Activated CD8-positive, alpha-beta memory T cell treated with anti-CD3 and anti-CD28 coated beads, Interleukin-2, amount 50 U/mL, for 24 hours (primary cell): ENCODE results near the gene PA2G4.
"Not testable (repeated sequence)": the region's sequence is repeated elsewhere in the genome, so short reads cannot be mapped to it uniquely, and the experiment has no call there.

Source experiments
- DNase-seq: peaks from one replicate; pipeline ENCODE4 v3.0.0-alpha.2; 2020; ENCODE audit errors: extremely low read depth

The PA2G4 gene

GRCh38 chr12:56104109-56104814 lies at the start of gene PA2G4:
Gene PA2G4, plus strand, starts transcription at chr12:56104559. Its CDS starts 179 bp downstream, at chr12:56104738.
- DNase-seq: peak; percentile 95

GRCh38 chr12:56059964-56060363 lies 44.4 kb upstream of the PA2G4 start:
- DNase-seq: not testable (repeated sequence)

- no peak for DNase-seq
These were observed 42.4 kb upstream of the PA2G4 start for GRCh38 chr12:56061982-56062381.

- no peak for DNase-seq
These were observed 41.4 kb upstream of the PA2G4 start for GRCh38 chr12:56062996-56063395.

- no peak for DNase-seq
These were observed 32.7 kb upstream of the PA2G4 start for GRCh38 chr12:56071648-56072047.

- no peak for DNase-seq
These were observed 30.0 kb upstream of the PA2G4 start for GRCh38 chr12:56074396-56074795.

GRCh38 chr12:56077966-56078365 lies 26.4 kb upstream of the PA2G4 start:
- not testable (repeated sequence) for DNase-seq

GRCh38 chr12:56078427-56078826 lies 25.9 kb upstream of the PA2G4 start:
- no peak for DNase-seq

GRCh38 chr12:56078931-56079722 lies 25.2 kb upstream of the PA2G4 start:
- DNase-seq: no peak

GRCh38 chr12:56079723-56080555 lies 24.4 kb upstream of the PA2G4 start, which contains the start of gene ERBB3:
Gene ERBB3, plus strand, starts transcription at chr12:56080165. Its CDS starts 136 bp downstream, at chr12:56080301.
- DNase-seq: peak; percentile 27

- no peak for DNase-seq
These were observed 23.7 kb upstream of the PA2G4 start for GRCh38 chr12:56080556-56081138.

- no peak for DNase-seq
These were observed 22.7 kb upstream of the PA2G4 start for GRCh38 chr12:56081393-56082347.

GRCh38 chr12:56082382-56082781 lies 22.0 kb upstream of the PA2G4 start:
- no peak for DNase-seq

GRCh38 chr12:56082967-56083366 lies 21.4 kb upstream of the PA2G4 start:
- DNase-seq: no peak

- DNase-seq: no peak
These were observed 19.3 kb upstream of the PA2G4 start for GRCh38 chr12:56084958-56085543.

GRCh38 chr12:56086096-56086495 lies 18.3 kb upstream of the PA2G4 start:
- no peak for DNase-seq

- DNase-seq: no peak
These were observed 17.8 kb upstream of the PA2G4 start for GRCh38 chr12:56086608-56087007.

GRCh38 chr12:56087220-56087619 lies 17.1 kb upstream of the PA2G4 start:
- DNase-seq: no peak

- DNase-seq: no peak
These were observed 6.6 kb upstream of the PA2G4 start for GRCh38 chr12:56097738-56098137.

GRCh38 chr12:56098592-56098991 lies 5.8 kb upstream of the PA2G4 start:
- DNase-seq: no peak
